Liver (tissue), 3 donors: ENCODE measurements around the gene GRM3.

Experiments
- CTCF ChIP-seq: fragments of 150-350 bp; IDR thresholded peaks from 2 replicates; pipeline ENCODE4 v1.5.1; 2017; ENCODE audit warnings: improper control_type of control experiment, low read depth, low read length; ENCODE audit not compliant: missing input control
- MAX ChIP-seq: IDR thresholded peaks from 2 replicates; pipeline ENCODE4 v1.6.1; 2016; ENCODE audit warnings: antibody characterized with exemption
- TAF1 ChIP-seq: conservative IDR thresholded peaks from 2 replicates; pipeline ENCODE4 v1.6.1; 2016; ENCODE audit warnings: antibody characterized with exemption, mild to moderate bottlenecking
- YY1 ChIP-seq: IDR thresholded peaks from 2 replicates; pipeline ENCODE4 v1.6.1; 2016; ENCODE audit warnings: antibody characterized with exemption, mild to moderate bottlenecking
- ZBTB33 ChIP-seq: IDR thresholded peaks from 2 replicates; pipeline ENCODE4 v1.6.1; 2016; ENCODE audit warnings: antibody characterized with exemption
- donor health status: healthy.
- donor health status: healthy.

- TF ChIP-seq MAX (no peak), CTCF (no peak), ZBTB33 (no peak), TAF1 (no peak), YY1 (no peak)
Observed at GRCh38 chr7:86790383-86790782, 146.7 kb downstream of the GRM3 start.
